Neural cell (in vitro differentiated cells): ENCODE data around the gene ITGA3. TPM values are rescaled to one million over a fixed set of nuclear protein-coding genes. Genes with fewer than 3 reads are reported as not detected.

ENCODE experiments used
- H2AFZ ChIP-seq: fragments of 200-600, 300-800 bp; sonication (generic), shearing (Covaris generic); 2 replicates; pipeline ENCODE4 v1.6.0; 2014; ENCODE audit warnings: low read depth, mild to moderate bottlenecking, antibody characterized with exemption, low read length, moderate library complexity
- H3F3A ChIP-seq: fragments of 200-600 bp; shearing (Covaris generic); 2 replicates; pipeline ENCODE4 v1.6.1; 2016; ENCODE audit warnings: mild to moderate bottlenecking, moderate library complexity, mixed read lengths, antibody characterized with exemption, low read length; ENCODE audit not compliant: insufficient read depth, poor library complexity, severe bottlenecking
- H3K27ac ChIP-seq: fragments of 200-600, 300-800 bp; sonication (generic), shearing (Covaris generic); 2 replicates; pipeline ENCODE4 v1.5.1; 2014; ENCODE audit warnings: mild to moderate bottlenecking, low read length, moderate library complexity
- H3K27me3 ChIP-seq: fragments of 300-800, 200-600 bp; sonication (generic), shearing (Covaris generic); 2 replicates; pipeline ENCODE4 v1.6.0; 2014; ENCODE audit warnings: mild to moderate bottlenecking, low read depth, low read length, moderate library complexity; ENCODE audit not compliant: insufficient read depth
- H3K36me3 ChIP-seq: fragments of 300-800, 200-600 bp; sonication (generic), shearing (Covaris generic); 2 replicates; pipeline ENCODE4 v1.5.1; 2014; ENCODE audit warnings: mild to moderate bottlenecking, antibody characterized with exemption, low read length, moderate library complexity; ENCODE audit not compliant: insufficient read depth
- H3K4me2 ChIP-seq: fragments of 300-800, 200-600 bp; sonication (generic), shearing (Covaris generic); 2 replicates; pipeline ENCODE4 v1.6.0; 2014; ENCODE audit warnings: mild to moderate bottlenecking, low read length
- H3K4me3 ChIP-seq: fragments of 300-800, 200-600 bp; sonication (generic), shearing (Covaris generic); 2 replicates; pipeline ENCODE4 v1.5.1; 2014; ENCODE audit warnings: mild to moderate bottlenecking, low read length, moderate library complexity
- H3K79me2 ChIP-seq: fragments of 200-600 bp; shearing (Covaris generic); replicated peaks from 2 replicates; pipeline ENCODE4 v1.6.0; 2014; ENCODE audit warnings: mild to moderate bottlenecking, low read length, moderate library complexity; ENCODE audit not compliant: insufficient read depth
- H3K9ac ChIP-seq: fragments of 300-800, 200-600 bp; sonication (generic), shearing (Covaris generic); 2 replicates; pipeline ENCODE4 v1.6.1; 2016; ENCODE audit warnings: mild to moderate bottlenecking, low read length, mixed read lengths
- H3K9me2 ChIP-seq: fragments of 200-600 bp; shearing (Covaris generic); 2 replicates; pipeline ENCODE4 v1.6.1; 2016; ENCODE audit warnings: mild to moderate bottlenecking, low read length, mixed read lengths; ENCODE audit not compliant: insufficient read depth
- H3K9me3 ChIP-seq: fragments of 200-600, 300-800 bp; sonication (generic), shearing (Covaris generic); 2 replicates; pipeline ENCODE4 v1.6.1; 2016; ENCODE audit warnings: mild to moderate bottlenecking, mixed run types, low read length, moderate library complexity, mixed read lengths
- H4K20me1 ChIP-seq: fragments of 200-600 bp; shearing (Covaris generic); 2 replicates; pipeline ENCODE4 v1.6.1; 2016; ENCODE audit warnings: mild to moderate bottlenecking, mixed run types; ENCODE audit not compliant: insufficient read depth
- CTCF ChIP-seq: fragments of 450-650 bp; IDR thresholded peaks from 2 replicates; pipeline ENCODE4 v1.5.1; 2014; ENCODE audit warnings: antibody characterized with exemption, mild to moderate bottlenecking, moderate library complexity; ENCODE audit not compliant: poor library complexity, severe bottlenecking
- EP300 ChIP-seq: fragments of 450-650 bp; conservative IDR thresholded peaks from 2 replicates; pipeline ENCODE4 v1.6.1; 2014; ENCODE audit warnings: antibody characterized with exemption, mild to moderate bottlenecking, moderate library complexity; ENCODE audit not compliant: poor library complexity, severe bottlenecking
- EZH2 ChIP-seq: fragments of 200-600, 300-800 bp; shearing (Covaris generic), sonication (generic); IDR thresholded peaks from 2 replicates; pipeline ENCODE4 v1.6.1; 2014; ENCODE audit warnings: antibody characterized with exemption, low read length, borderline replicate concordance, mild to moderate bottlenecking; ENCODE audit not compliant: insufficient read depth, poor library complexity, severe bottlenecking
- MXI1 ChIP-seq: fragments of 450-650 bp; conservative IDR thresholded peaks from 2 replicates; pipeline ENCODE4 v1.6.1; 2014; ENCODE audit warnings: antibody characterized with exemption, mild to moderate bottlenecking; ENCODE audit not compliant: poor library complexity, severe bottlenecking
- POLR2AphosphoS5 ChIP-seq: IDR thresholded peaks from 2 replicates; pipeline ENCODE4 v1.6.1; 2012
- RAD21 ChIP-seq: fragments of 450-650 bp; conservative IDR thresholded peaks from 2 replicates; pipeline ENCODE4 v1.6.1; 2014; ENCODE audit warnings: antibody characterized with exemption, mild to moderate bottlenecking, moderate library complexity
- SMC3 ChIP-seq: fragments of 450-650 bp; conservative IDR thresholded peaks from 2 replicates; pipeline ENCODE4 v1.6.1; 2014; ENCODE audit warnings: antibody characterized with exemption, mild to moderate bottlenecking, moderate library complexity; ENCODE audit not compliant: poor library complexity
- TAF1 ChIP-seq: IDR thresholded peaks from 2 replicates; pipeline ENCODE4 v1.6.1; 2012; ENCODE audit warnings: low read depth
- polyA plus RNA-seq: library from polyadenylated mRNA; depleted of rRNA; stranded (reverse); fragments of >200 nt; gene quantifications from 2 replicates; pipeline ENCODE4 v1.2.3, GENCODE V29; 2014
- TF ChIP-seq, protein P1 (sequence below): IDR thresholded peaks from 2 replicates; pipeline ENCODE4 v1.6.1; 2012; ENCODE audit warnings: borderline replicate concordance

ITGA3 gene
- polyA plus RNA-seq, 1 donor from 2014 or later: 33.0 TPM

GRCh38 chr17:50094243-50094752 is 38.4 kb downstream of the ITGA3 start:
- Histone ChIP-seq H3K27ac (peak overlapping the region; percentile 83), H3K4me2 (peak overlapping the region; percentile 91), H3K4me3 (peak overlapping the region; percentile 97), H2AFZ (peak overlapping the region; percentile 15), H4K20me1 (no peaks in the 10 kb centered on the region), H3K36me3 (no peaks in the 10 kb centered on the region), H3K9me2 (no peaks in the 10 kb centered on the region), H3K9ac (peak overlapping the region; percentile 66), H3K9me3 (no peaks in the 10 kb centered on the region), H3K27me3 (no peaks in the 10 kb centered on the region), H3K79me2 (peaks cover 9% of the 10 kb centered on the region), H3F3A (no peaks in the 10 kb centered on the region)
- TF ChIP-seq EP300 (no peak), POLR2AphosphoS5 (peak; percentile 49), CTCF (peak; percentile 94), SMC3 (peak; percentile 86), EZH2 (no peak), TAF1 (peak; percentile 45), RAD21 (peak; percentile 73), MXI1 (no peak)
- TF ChIP-seq, protein P1, sequence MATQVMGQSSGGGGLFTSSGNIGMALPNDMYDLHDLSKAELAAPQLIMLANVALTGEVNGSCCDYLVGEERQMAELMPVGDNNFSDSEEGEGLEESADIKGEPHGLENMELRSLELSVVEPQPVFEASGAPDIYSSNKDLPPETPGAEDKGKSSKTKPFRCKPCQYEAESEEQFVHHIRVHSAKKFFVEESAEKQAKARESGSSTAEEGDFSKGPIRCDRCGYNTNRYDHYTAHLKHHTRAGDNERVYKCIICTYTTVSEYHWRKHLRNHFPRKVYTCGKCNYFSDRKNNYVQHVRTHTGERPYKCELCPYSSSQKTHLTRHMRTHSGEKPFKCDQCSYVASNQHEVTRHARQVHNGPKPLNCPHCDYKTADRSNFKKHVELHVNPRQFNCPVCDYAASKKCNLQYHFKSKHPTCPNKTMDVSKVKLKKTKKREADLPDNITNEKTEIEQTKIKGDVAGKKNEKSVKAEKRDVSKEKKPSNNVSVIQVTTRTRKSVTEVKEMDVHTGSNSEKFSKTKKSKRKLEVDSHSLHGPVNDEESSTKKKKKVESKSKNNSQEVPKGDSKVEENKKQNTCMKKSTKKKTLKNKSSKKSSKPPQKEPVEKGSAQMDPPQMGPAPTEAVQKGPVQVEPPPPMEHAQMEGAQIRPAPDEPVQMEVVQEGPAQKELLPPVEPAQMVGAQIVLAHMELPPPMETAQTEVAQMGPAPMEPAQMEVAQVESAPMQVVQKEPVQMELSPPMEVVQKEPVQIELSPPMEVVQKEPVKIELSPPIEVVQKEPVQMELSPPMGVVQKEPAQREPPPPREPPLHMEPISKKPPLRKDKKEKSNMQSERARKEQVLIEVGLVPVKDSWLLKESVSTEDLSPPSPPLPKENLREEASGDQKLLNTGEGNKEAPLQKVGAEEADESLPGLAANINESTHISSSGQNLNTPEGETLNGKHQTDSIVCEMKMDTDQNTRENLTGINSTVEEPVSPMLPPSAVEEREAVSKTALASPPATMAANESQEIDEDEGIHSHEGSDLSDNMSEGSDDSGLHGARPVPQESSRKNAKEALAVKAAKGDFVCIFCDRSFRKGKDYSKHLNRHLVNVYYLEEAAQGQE: peak; percentile 68

GRCh38 chr17:50094753-50095619 is 39.1 kb downstream of the ITGA3 start, which contains the start of gene PDK2:
Gene PDK2, plus strand, starts transcription at chr17:50095351. Its CDS starts 85 bp downstream, at chr17:50095436.
- H3K9me2 ChIP-seq: no peaks in the 10 kb centered on the region
- H3K79me2 ChIP-seq: peaks cover 9% of the 10 kb centered on the region
- TF ChIP-seq MXI1: peak; percentile 63
- no peak for TF ChIP-seq TAF1
- TF ChIP-seq CTCF: no peak
- TF ChIP-seq EZH2: no peak
- TF ChIP-seq SMC3: no peak
- no peak for TF ChIP-seq RAD21
- peak; percentile 47 for TF ChIP-seq POLR2AphosphoS5
- TF ChIP-seq EP300: peak; percentile 12
- TF ChIP-seq, protein P1: no peak
- H3K4me3 ChIP-seq: peak within 1 kb of the TSS; percentile 97
- H4K20me1 ChIP-seq: no peaks in the 10 kb centered on the region
- no peaks in the 10 kb centered on the region for H3F3A ChIP-seq
- H3K9ac ChIP-seq: peak within 1 kb of the TSS; percentile 78
- peak within 1 kb of the TSS; percentile 91 for H3K4me2 ChIP-seq
- peak within 1 kb of the TSS; percentile 83 for H3K27ac ChIP-seq
- peak within 1 kb of the TSS; percentile 84 for H2AFZ ChIP-seq
- no peaks in the 10 kb centered on the region for H3K27me3 ChIP-seq
- no peaks in the 10 kb centered on the region for H3K9me3 ChIP-seq
- no peaks in the 10 kb centered on the region for H3K36me3 ChIP-seq
